ENCODE results near the gene GPR160. TPM values are rescaled to one million over a fixed set of nuclear protein-coding genes. Genes with fewer than 3 reads are reported as not detected.

Gene GPR160
- total RNA-seq, 1 experiment from 2014 or later: 15.7 TPM

GRCh38 chr3:170095771-170096170 is 58.0 kb downstream of the GPR160 start:
- Histone ChIP-seq H3K4me2 (ENCODE audit: low read length) (no peak overlapping the region), H3K4me1 (ENCODE audit: insufficient read depth, low read length) (no peaks in the 10 kb centered on the region), H3K9ac (ENCODE audit: low read length) (no peak overlapping the region), H3K9me3 (ENCODE audit: low read length) (no peaks in the 10 kb centered on the region), H3K79me2 (ENCODE audit: low read length) (no peaks in the 10 kb centered on the region), H3K27me3 (ENCODE audit: low read length) (no peaks in the 10 kb centered on the region), H3K36me3 (ENCODE audit: low read depth, low read length) (peaks cover 66% of the 10 kb centered on the region), H3F3A (ENCODE audit: low read length, unreplicated experiment) (no peaks in the 10 kb centered on the region), H2AFZ (ENCODE audit: low read length) (no peak overlapping the region), H3K4me3 (ENCODE audit: low read length) (no peak overlapping the region), H3K27ac (ENCODE audit: low read length) (no peak overlapping the region), H4K20me1 (ENCODE audit: low read length) (no peaks in the 10 kb centered on the region; the same call in 1 of the 2 replicates), H3K9me2 (replicated peaks; ENCODE audit: low read length) (no peaks in the 10 kb centered on the region)
- POLR2A ChIA-PET (ENCODE audit: unreplicated experiment): interaction anchor here (0.6 kb wide), 1 partner anchor 18 kb away, joined by 6 read pairs; no protein-coding TSS in a partner anchor
- BruUV-seq (replicated peaks): TSS peak; percentile 5
- no peak for DNase-seq
- TF ChIP-seq EZH2 (IDR thresholded peaks at IDR 0.05; ENCODE audit: low read length, unreplicated experiment): no peak
- TF ChIP-seq CTCF (conservative IDR thresholded peaks at IDR 0.05; ENCODE audit: low read depth, low read length): no peak
- TF ChIP-seq EZH2phosphoT487 (IDR thresholded peaks at IDR 0.05; ENCODE audit: borderline replicate concordance, low read length): no peak
- intact Hi-C loops (cut with micrococcal nuclease): loop anchor here (10.0 kb wide), 1 partner anchor 111 kb away; no protein-coding TSS in a partner anchor
- CTCF ChIA-PET: no interaction called here
- no peak for ATAC-seq

GRCh38 chr3:170096342-170096741 is 58.5 kb downstream of the GPR160 start:
- H3K9ac ChIP-seq (ENCODE audit: low read length): no peak overlapping the region
- peaks cover 64% of the 10 kb centered on the region for H3K36me3 ChIP-seq (ENCODE audit: low read depth, low read length)
- TF ChIP-seq EZH2 (IDR thresholded peaks at IDR 0.05; ENCODE audit: low read length, unreplicated experiment) (no peak), CTCF (conservative IDR thresholded peaks at IDR 0.05; ENCODE audit: low read depth, low read length) (no peak), EZH2phosphoT487 (IDR thresholded peaks at IDR 0.05; ENCODE audit: borderline replicate concordance, low read length) (no peak)
- no peak overlapping the region for H2AFZ ChIP-seq (ENCODE audit: low read length)
- no peak overlapping the region for H3K4me3 ChIP-seq (ENCODE audit: low read length)
- CTCF ChIA-PET: no interaction called here
- POLR2A ChIA-PET (ENCODE audit: unreplicated experiment): no interaction called here
- intact Hi-C loops (cut with micrococcal nuclease): loop anchor here (10.0 kb wide), 1 partner anchor 112 kb away; no protein-coding TSS in a partner anchor
- no peaks in the 10 kb centered on the region for H3F3A ChIP-seq (ENCODE audit: low read length, unreplicated experiment)
- no peaks in the 10 kb centered on the region for H3K4me1 ChIP-seq (ENCODE audit: insufficient read depth, low read length)
- no peaks in the 10 kb centered on the region for H3K9me2 ChIP-seq (replicated peaks; ENCODE audit: low read length)
- H3K9me3 ChIP-seq (ENCODE audit: low read length): no peaks in the 10 kb centered on the region
- H4K20me1 ChIP-seq (ENCODE audit: low read length): no peaks in the 10 kb centered on the region; the same call in 1 of the 2 replicates
- DNase-seq (no peak), ATAC-seq (no peak)
- no peak overlapping the region for H3K4me2 ChIP-seq (ENCODE audit: low read length)
- no peaks in the 10 kb centered on the region for H3K27me3 ChIP-seq (ENCODE audit: low read length)
- no TSS peak for BruUV-seq (replicated peaks)
- H3K79me2 ChIP-seq (ENCODE audit: low read length): no peaks in the 10 kb centered on the region
- H3K27ac ChIP-seq (ENCODE audit: low read length): no peak overlapping the region

DNA sequence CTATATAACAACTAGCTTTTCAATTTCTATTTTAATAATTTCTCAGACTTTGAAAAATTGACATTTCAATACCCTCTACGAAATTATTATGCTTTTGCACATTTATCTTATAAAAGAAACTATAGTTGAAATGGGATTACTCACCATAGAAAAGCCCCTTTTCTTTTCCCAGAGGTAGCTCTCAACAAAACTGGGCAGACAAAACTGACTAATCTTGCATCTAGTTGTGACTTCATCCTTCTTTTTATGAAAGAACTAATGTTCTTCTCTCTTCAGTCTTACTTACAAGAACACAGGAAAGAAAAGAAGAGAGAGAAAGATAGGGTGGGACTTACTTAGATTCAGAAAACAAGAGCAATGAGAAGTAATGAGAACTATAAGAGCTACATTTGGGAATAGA is 61.0 kb downstream of the GPR160 start:
- DNase-seq: no peak
- Histone ChIP-seq H3K79me2 (ENCODE audit: low read length) (no peaks in the 10 kb centered on the region), H3K36me3 (ENCODE audit: low read depth, low read length) (peaks cover 71% of the 10 kb centered on the region), H3K4me3 (ENCODE audit: low read length) (no peak overlapping the region), H3F3A (ENCODE audit: low read length, unreplicated experiment) (no peaks in the 10 kb centered on the region), H3K9ac (ENCODE audit: low read length) (no peak overlapping the region), H3K27me3 (ENCODE audit: low read length) (no peaks in the 10 kb centered on the region), H3K27ac (ENCODE audit: low read length) (no peak overlapping the region), H4K20me1 (ENCODE audit: low read length) (no peaks in the 10 kb centered on the region), H3K9me3 (ENCODE audit: low read length) (no peaks in the 10 kb centered on the region), H2AFZ (ENCODE audit: low read length) (no peak overlapping the region), H3K9me2 (replicated peaks; ENCODE audit: low read length) (no peaks in the 10 kb centered on the region), H3K4me1 (ENCODE audit: insufficient read depth, low read length) (no peaks in the 10 kb centered on the region), H3K4me2 (ENCODE audit: low read length) (no peak overlapping the region)
- BruUV-seq (replicated peaks): no TSS peak
- CTCF ChIA-PET: no interaction called here
- POLR2A ChIA-PET (ENCODE audit: unreplicated experiment): no interaction called here
- ATAC-seq: no peak
- intact Hi-C loops (cut with micrococcal nuclease): loop anchor here (10.0 kb wide), 1 partner anchor 114 kb away; no protein-coding TSS in a partner anchor
- TF ChIP-seq EZH2phosphoT487 (IDR thresholded peaks at IDR 0.05; ENCODE audit: borderline replicate concordance, low read length) (no peak), CTCF (conservative IDR thresholded peaks at IDR 0.05; ENCODE audit: low read depth, low read length) (no peak), EZH2 (IDR thresholded peaks at IDR 0.05; ENCODE audit: low read length, unreplicated experiment) (no peak)

All from PC-3 (cell line).